Endodermal cell (in vitro differentiated cells): ENCODE data around the gene EDN2. TPM values are rescaled to one million over a fixed set of nuclear protein-coding genes. Genes with fewer than 3 reads are reported as not detected.

Experiments used
- DNase-seq: peaks from one replicate; pipeline ENCODE4 v3.0.0-alpha.2; 2017
- H3K27ac ChIP-seq: 2 replicates; pipeline ENCODE4 v1.5.1; 2013; ENCODE audit warnings: mild to moderate bottlenecking, low read depth, low read length, moderate library complexity
- H3K27me3 ChIP-seq: 2 replicates; pipeline ENCODE4 v1.6.1; 2013; ENCODE audit warnings: mild to moderate bottlenecking, low read length, moderate library complexity; ENCODE audit not compliant: insufficient read depth, control insufficient read depth, poor library complexity, severe bottlenecking
- H3K36me3 ChIP-seq: 2 replicates; pipeline ENCODE4 v1.7.0; 2013; ENCODE audit warnings: mild to moderate bottlenecking, low read length, moderate library complexity; ENCODE audit not compliant: control insufficient read depth, insufficient read depth
- H3K4me1 ChIP-seq: one replicate; pipeline ENCODE4 v1.7.0; 2013; ENCODE audit warnings: low read length; ENCODE audit not compliant: control insufficient read depth, insufficient read depth
- H3K4me3 ChIP-seq: 2 replicates; pipeline ENCODE4 v1.5.1; 2013; ENCODE audit warnings: mild to moderate bottlenecking, low read length, moderate library complexity
- H3K9ac ChIP-seq: 2 replicates; pipeline ENCODE4 v1.6.1; 2013; ENCODE audit warnings: mild to moderate bottlenecking, low read length, moderate library complexity; ENCODE audit not compliant: poor library complexity, severe bottlenecking; ENCODE audit errors: extremely low read depth
- H3K9me3 ChIP-seq: 2 replicates; pipeline ENCODE4 v1.6.1; 2013; ENCODE audit warnings: mild to moderate bottlenecking, low read length, moderate library complexity; ENCODE audit not compliant: control insufficient read depth
- H3K27ac Mint-ChIP-seq: 2 replicates; pipeline ENCODE4 v1.8.0; 2020; ENCODE audit warnings: mixed read lengths
- H3K27me3 Mint-ChIP-seq: 2 replicates; pipeline ENCODE4 v1.8.0; 2021; ENCODE audit warnings: mild to moderate bottlenecking, mixed read lengths; ENCODE audit not compliant: insufficient read depth
- H3K36me3 Mint-ChIP-seq: 2 replicates; pipeline ENCODE4 v1.8.0; 2020; ENCODE audit warnings: low read depth, mixed read lengths
- H3K4me1 Mint-ChIP-seq: 2 replicates; pipeline ENCODE4 v1.8.0; 2020; ENCODE audit warnings: mixed read lengths
- H3K4me3 Mint-ChIP-seq: 2 replicates; pipeline ENCODE4 v1.8.0; 2020; ENCODE audit warnings: mild to moderate bottlenecking, moderate library complexity, mixed read lengths
- H3K9me3 Mint-ChIP-seq: 2 replicates; pipeline ENCODE4 v1.8.0; 2020; ENCODE audit warnings: mild to moderate bottlenecking, mixed read lengths
- CTCF ChIP-seq: fragments of 200-600 bp; sonication (generic); conservative IDR thresholded peaks from 2 replicates; pipeline ENCODE4 v1.5.0; 2021; ENCODE audit warnings: antibody characterized with exemption, mild to moderate bottlenecking
- WGBS, 2 experiments: methylation state at CpG; one replicate each; pipeline versions ENCODE4 v1.1.5 to v1.1.7; 2013; ENCODE audit warnings: missing lambda C conversion rate in 2 of 2, mixed read lengths in 1 of 2; ENCODE audit not compliant: insufficient coverage in 1 of 2, insufficient read length in 1 of 2; 5-methylcytosine and 5-hydroxymethylcytosine counted together
- total RNA-seq, 2 donors: library from RNA; stranded (reverse); fragmentation: NEBNext Ultra II Directional in 1 of 2; extraction: Animal tissue kit (Norgen Biotek cat#: 25700) in 1 of 2; gene quantifications; 2 replicates in 1 of 2; 3 replicates in 1 of 2; pipeline ENCODE4 v1.2.1, GENCODE V29; 2021

Gene EDN2
- total RNA-seq, 2 donors from 2014 or later, result not detected

- peaks cover 6% of the 10 kb centered on the region for H3K9me3 ChIP-seq
- no peak overlapping the region for H3K9ac ChIP-seq
- Mint-ChIP-seq H3K9me3 (peaks cover 12% of the 10 kb centered on the region), H3K27ac (no peak overlapping the region), H3K36me3 (no peaks in the 10 kb centered on the region), H3K4me3 (no peak overlapping the region), H3K4me1 (peaks cover 13% of the 10 kb centered on the region), H3K27me3 (peaks cover 11% of the 10 kb centered on the region)
- 89 to 97% methylated on average over 3 to 8 of the region's 8 CpGs for WGBS, 2 experiments
- DNase-seq, result no peak
- H3K36me3 ChIP-seq, result no peaks in the 10 kb centered on the region
- H3K27me3 ChIP-seq, result no peaks in the 10 kb centered on the region
- H3K4me3 ChIP-seq, result no peak overlapping the region
- H3K4me1 ChIP-seq, result no peaks in the 10 kb centered on the region
- TF ChIP-seq CTCF, result no peak
- H3K27ac ChIP-seq, result no peak overlapping the region
Measured at GRCh38 chr1:41447995-41448770, 36.3 kb downstream of the EDN2 start.

- peaks cover 6% of the 10 kb centered on the region for H3K9me3 ChIP-seq
Measured at GRCh38 chr1:41446851-41447610, 37.5 kb downstream of the EDN2 start.

GRCh38 chr1:41444785-41445184 is 39.7 kb downstream of the EDN2 start:
- H3K27ac Mint-ChIP-seq, result no peak overlapping the region
- no peaks in the 10 kb centered on the region for H3K36me3 ChIP-seq
- peaks cover 12% of the 10 kb centered on the region for H3K4me1 Mint-ChIP-seq
- TF ChIP-seq CTCF, result no peak
- H3K4me3 Mint-ChIP-seq, result no peak overlapping the region
- no peaks in the 10 kb centered on the region for H3K36me3 Mint-ChIP-seq
- H3K4me3 ChIP-seq, result no peak overlapping the region
- H3K9me3 ChIP-seq, result peaks cover 6% of the 10 kb centered on the region
- H3K27me3 ChIP-seq, result no peaks in the 10 kb centered on the region
- H3K9ac ChIP-seq, result no peak overlapping the region
- H3K4me1 ChIP-seq, result no peaks in the 10 kb centered on the region
- peaks cover 12% of the 10 kb centered on the region for H3K9me3 Mint-ChIP-seq
- peaks cover 11% of the 10 kb centered on the region for H3K27me3 Mint-ChIP-seq
- H3K27ac ChIP-seq, result no peak overlapping the region
- DNase-seq, result no peak

More at GRCh38 chr1:41446851-41447610, 37.5 kb downstream of the EDN2 start:
- Histone ChIP-seq H3K4me3 (no peak overlapping the region), H3K36me3 (no peaks in the 10 kb centered on the region), H3K9ac (no peak overlapping the region), H3K4me1 (no peaks in the 10 kb centered on the region), H3K27me3 (no peaks in the 10 kb centered on the region), H3K27ac (no peak overlapping the region)
- Mint-ChIP-seq H3K9me3 (peaks cover 12% of the 10 kb centered on the region), H3K27me3 (peaks cover 11% of the 10 kb centered on the region), H3K4me3 (no peak overlapping the region), H3K27ac (no peak overlapping the region), H3K36me3 (no peaks in the 10 kb centered on the region), H3K4me1 (peaks cover 13% of the 10 kb centered on the region)
- WGBS, 2 experiments, result 89 to 92% methylated on average over 5 to 9 of the region's 9 CpGs
- DNase-seq, result no peak
- TF ChIP-seq CTCF, result no peak
